Measurements from ENCODE around the gene EXD3. TPM values are rescaled to one million over a fixed set of nuclear protein-coding genes. Genes with fewer than 3 reads are reported as not detected.

Gene EXD3
- total and polyA plus RNA-seq, 2 of the 4 experiments (the other 2 are of a cell fraction) = 1.1 to 7.4 TPM

DNA sequence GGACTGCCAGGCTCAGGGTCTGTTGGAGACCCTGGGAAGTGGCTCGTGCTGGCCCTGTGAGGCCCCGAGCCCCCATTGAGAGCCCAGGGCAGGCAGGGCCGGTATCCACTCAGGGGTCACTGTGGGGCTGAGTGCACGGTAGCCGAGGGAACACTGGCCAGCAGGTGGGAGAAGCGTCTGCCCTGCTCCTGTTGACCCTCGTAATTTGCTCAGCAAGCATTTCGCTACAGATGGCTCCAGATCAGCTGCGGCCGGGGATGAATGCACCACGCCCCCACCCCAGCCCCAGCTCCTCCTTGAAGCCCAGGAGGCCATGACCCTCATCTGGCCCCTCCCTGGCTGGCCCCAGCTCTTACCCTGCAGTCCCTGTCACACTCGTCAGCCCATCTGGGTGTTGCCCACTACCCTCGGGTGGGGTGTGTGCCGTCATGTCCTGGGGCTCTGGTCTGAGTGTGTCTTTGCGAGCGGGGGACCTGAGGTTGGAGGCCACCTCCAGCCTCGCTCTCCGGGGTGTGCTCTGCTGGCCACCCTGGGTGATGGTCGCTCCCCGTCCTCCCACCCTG, 114.8 kb downstream of the EXD3 start:
- H3K14ac ChIP-seq (replicated peaks; ENCODE audit: low read depth, low read length) = no peak overlapping the region
- H4K91ac ChIP-seq (ENCODE audit: insufficient read depth, low read depth, low read length) = no peak overlapping the region
- no peak overlapping the region for H2BK5ac ChIP-seq (ENCODE audit: low read depth, low read length, poor library complexity, severe bottlenecking)
- 62% methylated on average over 7 of the region's 20 CpGs; no CpG with 5 or more reads in 1 of the 2 experiments for WGBS, 2 experiments (ENCODE audit: extremely low coverage in 2 of 2, insufficient read length in 1 of 2)
- BruUV-seq (replicated peaks) = no TSS peak
- H2BK120ac ChIP-seq (ENCODE audit: low read depth, low read length) = no peak overlapping the region
- TF ChIP-seq POLR2A (IDR thresholded peaks at IDR 0.05; ENCODE audit: low read depth, low read length) (no peak), CHD1 (IDR thresholded peaks at IDR 0.05; ENCODE audit: low read depth, low read length) (no peak), SMC3 (IDR thresholded peaks at IDR 0.05; ENCODE audit: low read depth, low read length) (no peak), NFE2L2 (IDR thresholded peaks at IDR 0.05; ENCODE audit: low read depth, low read length) (no peak), RAD21 (IDR thresholded peaks at IDR 0.05; ENCODE audit: low read length) (no peak), MAFK (IDR thresholded peaks at IDR 0.05; ENCODE audit: low read depth, low read length) (no peak), MAZ (IDR thresholded peaks at IDR 0.05; ENCODE audit: borderline replicate concordance, low read depth, low read length) (no peak)
- TF ChIP-seq, protein P1, sequence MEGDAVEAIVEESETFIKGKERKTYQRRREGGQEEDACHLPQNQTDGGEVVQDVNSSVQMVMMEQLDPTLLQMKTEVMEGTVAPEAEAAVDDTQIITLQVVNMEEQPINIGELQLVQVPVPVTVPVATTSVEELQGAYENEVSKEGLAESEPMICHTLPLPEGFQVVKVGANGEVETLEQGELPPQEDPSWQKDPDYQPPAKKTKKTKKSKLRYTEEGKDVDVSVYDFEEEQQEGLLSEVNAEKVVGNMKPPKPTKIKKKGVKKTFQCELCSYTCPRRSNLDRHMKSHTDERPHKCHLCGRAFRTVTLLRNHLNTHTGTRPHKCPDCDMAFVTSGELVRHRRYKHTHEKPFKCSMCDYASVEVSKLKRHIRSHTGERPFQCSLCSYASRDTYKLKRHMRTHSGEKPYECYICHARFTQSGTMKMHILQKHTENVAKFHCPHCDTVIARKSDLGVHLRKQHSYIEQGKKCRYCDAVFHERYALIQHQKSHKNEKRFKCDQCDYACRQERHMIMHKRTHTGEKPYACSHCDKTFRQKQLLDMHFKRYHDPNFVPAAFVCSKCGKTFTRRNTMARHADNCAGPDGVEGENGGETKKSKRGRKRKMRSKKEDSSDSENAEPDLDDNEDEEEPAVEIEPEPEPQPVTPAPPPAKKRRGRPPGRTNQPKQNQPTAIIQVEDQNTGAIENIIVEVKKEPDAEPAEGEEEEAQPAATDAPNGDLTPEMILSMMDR (conservative IDR thresholded peaks at IDR 0.05; ENCODE audit: low read depth, low read length) = no peak
- H3K23ac ChIP-seq (ENCODE audit: low read depth, low read length) = no peak overlapping the region
- no peak overlapping the region for H3K4ac ChIP-seq (ENCODE audit: low read depth, low read length)
- peaks cover 6% of the 10 kb centered on the region; the same call in 1 of the 2 replicates for H3K27me3 ChIP-seq (ENCODE audit: control insufficient read depth, insufficient read depth, low read length)
- H4K8ac ChIP-seq (ENCODE audit: low read depth in 2 of 2, low read length in 2 of 2) = no peak overlapping the region
- no peak overlapping the region for H3K27ac ChIP-seq (ENCODE audit: insufficient read depth, low read length)
- intact Hi-C loops (cut with micrococcal nuclease) (no loop called here), in situ Hi-C loops (cut with MboI; ENCODE audit: low sequenced_read_pairs) (no loop called here), dilution Hi-C loops (cut with HindIII; ENCODE audit: low sequenced_read_pairs, unreplicated experiment) (no loop called here)
- no peak overlapping the region for H2AK5ac ChIP-seq (ENCODE audit: low read depth, low read length)
- no peak overlapping the region for H2BK15ac ChIP-seq (ENCODE audit: low read depth, low read length)
- H3K4me3 ChIP-seq (ENCODE audit: insufficient read depth, low read depth, low read length) = no peak overlapping the region
- no peaks in the 10 kb centered on the region for H3K9me1 ChIP-seq (ENCODE audit: insufficient read depth, low read length)
- no peaks in the 10 kb centered on the region for H4K20me1 ChIP-seq (ENCODE audit: insufficient read depth, low read length)
- H3K18ac ChIP-seq (ENCODE audit: low read depth, low read length) = no peak overlapping the region
- no peak for ATAC-seq (ENCODE audit: low read depth)
- CTCF ChIA-PET = no interaction called here
- H3K4me2 ChIP-seq (ENCODE audit: low read depth, low read length) = no peak overlapping the region
- no peak overlapping the region for H2AK9ac ChIP-seq (replicated peaks; ENCODE audit: low read depth, low read length, poor library complexity)
- DNase-seq = no peak
- POLR2A ChIA-PET (ENCODE audit: unreplicated experiment) = no interaction called here
- no peak overlapping the region for H4K5ac ChIP-seq (ENCODE audit: low read depth, low read length)
- no peak overlapping the region for H3K9ac ChIP-seq (ENCODE audit: low read depth, low read length)
- H3K79me1 ChIP-seq (ENCODE audit: low read depth in 1 of 2, low read length in 2 of 2) = no peaks in the 10 kb centered on the region
- H3K36me3 ChIP-seq (ENCODE audit: control insufficient read depth, insufficient read depth, low read length) = no peaks in the 10 kb centered on the region
- no peak overlapping the region for H2BK20ac ChIP-seq (ENCODE audit: low read depth, low read length)
- H2AFZ ChIP-seq (replicated peaks; ENCODE audit: low read length, poor library complexity) = no peak overlapping the region
- H3K9me3 ChIP-seq (ENCODE audit: control insufficient read depth, insufficient read depth, low read length) = no peaks in the 10 kb centered on the region
- no peaks in the 10 kb centered on the region; the same call in 1 of the 2 replicates for H3K4me1 ChIP-seq (ENCODE audit: control insufficient read depth, insufficient read depth, low read length)
- no peak overlapping the region for H3K56ac ChIP-seq (ENCODE audit: extremely low read depth, insufficient read depth, low read length)

All from IMR-90 (cell line).